Body of pancreas (tissue), 4 donors: ENCODE data around the gene ZNF687. TPM values are rescaled to one million over a fixed set of nuclear protein-coding genes. Genes with fewer than 3 reads are reported as not detected.

ENCODE experiments used
- ATAC-seq: fragments of 150-250 bp; one replicate; pipeline ENCODE4 v1.9.1; 2016
- DNase-seq, 4 donors: peaks; one replicate each; pipeline ENCODE4 v3.0.0-alpha.2; 2019
- H3K27ac ChIP-seq, 4 donors: fragments of 200-600 bp; sonication (generic); 1 replicate in 3 of 4; 2 replicates in 1 of 4; pipeline versions ENCODE4 v1.5.1 to v1.6.1; 2016 to 2019; ENCODE audit warnings: mild to moderate bottlenecking in 1 of 4, mixed read lengths in 1 of 4, moderate library complexity in 1 of 4
- H3K27me3 ChIP-seq, 2 donors: fragments of 200-600 bp; sonication (generic); one replicate each; pipeline ENCODE4 v1.6.0; 2016; ENCODE audit warnings: mild to moderate bottlenecking in 1 of 2
- H3K36me3 ChIP-seq, 2 donors: fragments of 200-600 bp; sonication (generic); replicated peaks in 1 of 2; 2 replicates each; pipeline ENCODE4 v1.5.1; 2016; ENCODE audit warnings: low read depth in 2 of 2; ENCODE audit not compliant: insufficient read depth in 1 of 2
- H3K4me1 ChIP-seq: fragments of 200-600 bp; sonication (generic); one replicate; pipeline ENCODE4 v1.6.0; 2016
- H3K4me3 ChIP-seq, 2 donors: fragments of 200-600 bp; sonication (generic); 1 replicate in 1 of 2; 2 replicates in 1 of 2; pipeline ENCODE4 v1.5.1; 2016 to 2019
- H3K9me3 ChIP-seq, 3 donors: fragments of 200-600 bp; sonication (generic); 1 replicate in 2 of 3; 2 replicates in 1 of 3; pipeline ENCODE4 v1.5.1; 2016
- CTCF ChIP-seq, 7 experiments: fragments of 450-650 bp in 4 of 7; fragments of 200-600 bp in 3 of 7; sonication (generic) in 3 of 7; IDR thresholded peaks; one replicate each; pipeline ENCODE4 v1.5.1; 2016 to 2019; ENCODE audit warnings: antibody characterized with exemption in 7 of 7
- POLR2A ChIP-seq, 3 donors: fragments of 450-650 bp; IDR thresholded peaks; one replicate each; pipeline ENCODE4 v1.6.1; 2016; ENCODE audit warnings: antibody characterized with exemption in 3 of 3, mild to moderate bottlenecking in 2 of 3
- WGBS, 2 donors: methylation state at CpG; one replicate each; pipeline ENCODE4 v1.1.5; 2017; 5-methylcytosine and 5-hydroxymethylcytosine counted together
- intact Hi-C: fragments of 100-400 bp; cut with DNase I; formaldehyde crosslinking; loops from one replicate; pipeline ENCODE4 v1.15.1; 2023
- total RNA-seq, 2 donors: library from RNA; depleted of rRNA; stranded (reverse); fragments of >200 nt; gene quantifications; one replicate each; pipeline ENCODE4 v1.1.0, GENCODE V29; 2016

ZNF687 gene
- total RNA-seq, 2 donors from 2014 or later = 15.0 to 24.4 TPM

DNA sequence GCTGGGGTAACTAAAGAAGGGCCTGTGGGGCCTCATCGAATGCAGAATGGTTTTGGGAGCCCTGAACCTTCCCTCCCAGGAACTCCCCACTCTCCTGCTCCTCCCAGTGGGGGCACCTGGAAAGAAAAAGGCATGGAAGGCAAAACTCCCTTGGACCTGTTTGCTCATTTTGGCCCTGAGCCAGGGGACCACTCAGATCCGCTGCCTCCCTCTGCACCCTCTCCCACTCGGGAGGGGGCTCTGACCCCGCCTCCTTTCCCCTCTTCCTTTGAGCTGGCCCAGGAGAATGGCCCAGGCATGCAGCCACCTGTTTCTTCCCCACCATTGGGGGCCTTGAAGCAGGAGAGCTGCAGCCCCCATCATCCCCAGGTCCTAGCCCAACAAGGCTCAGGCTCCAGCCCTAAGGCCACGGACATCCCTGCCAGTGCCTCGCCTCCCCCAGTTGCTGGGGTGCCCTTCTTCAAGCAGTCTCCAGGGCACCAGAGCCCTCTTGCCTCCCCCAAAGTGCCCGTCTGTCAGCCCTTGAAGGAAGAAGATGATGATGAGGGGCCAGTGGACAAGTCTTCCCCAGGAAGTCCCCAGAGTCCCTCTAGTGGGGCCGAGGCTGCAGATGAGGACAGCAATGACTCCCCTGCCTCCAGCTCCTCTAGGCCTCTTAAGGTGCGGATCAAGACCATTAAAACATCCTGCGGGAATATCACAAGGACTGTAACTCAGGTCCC, 4.7 kb downstream of the ZNF687 start:
- no peak for TF ChIP-seq POLR2A (IDR thresholded peaks at IDR 0.05)
- TF ChIP-seq CTCF (IDR thresholded peaks at IDR 0.05) = no peak
- Histone ChIP-seq H3K4me3 (no peak overlapping the region), H3K27me3 (no peaks in the 10 kb centered on the region), H3K9me3 (no peaks in the 10 kb centered on the region), H3K36me3 (peaks cover 8 to 32% of the 10 kb centered on the region in 2 donors), H3K27ac (no peak overlapping the region), H3K4me1 (peaks cover 22% of the 10 kb centered on the region)
- intact Hi-C loops = no loop called here
- ATAC-seq (no peak), DNase-seq (no peak)
- 84 to 85% methylated on average over 7 to 10 of the region's 10 CpGs for WGBS, 2 donors

DNA sequence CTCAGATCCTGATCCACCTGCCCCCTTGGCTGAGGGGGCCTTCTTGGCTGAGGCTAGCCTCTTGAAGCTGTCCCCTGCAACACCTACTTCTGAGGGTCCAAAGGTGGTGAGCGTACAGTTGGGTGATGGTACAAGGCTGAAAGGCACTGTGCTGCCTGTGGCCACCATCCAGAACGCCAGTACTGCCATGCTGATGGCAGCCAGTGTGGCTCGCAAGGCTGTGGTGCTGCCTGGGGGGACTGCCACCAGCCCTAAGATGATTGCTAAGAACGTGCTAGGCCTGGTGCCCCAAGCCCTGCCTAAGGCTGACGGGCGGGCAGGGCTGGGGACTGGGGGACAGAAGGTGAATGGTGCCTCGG, 5.2 kb downstream of the ZNF687 start:
- Histone ChIP-seq H3K9me3 (no peaks in the 10 kb centered on the region), H3K4me1 (peaks cover 22% of the 10 kb centered on the region), H3K27ac (no peak overlapping the region), H3K27me3 (no peaks in the 10 kb centered on the region), H3K4me3 (no peak overlapping the region), H3K36me3 (peaks cover 8 to 34% of the 10 kb centered on the region in 2 donors)
- ATAC-seq (no peak), DNase-seq (no peak)
- TF ChIP-seq CTCF (IDR thresholded peaks at IDR 0.05) = no peak
- no peak for TF ChIP-seq POLR2A (IDR thresholded peaks at IDR 0.05)
- WGBS, 2 donors = 87 to 88% methylated on average over 7 of the region's 7 CpGs
- intact Hi-C loops = no loop called here

DNA sequence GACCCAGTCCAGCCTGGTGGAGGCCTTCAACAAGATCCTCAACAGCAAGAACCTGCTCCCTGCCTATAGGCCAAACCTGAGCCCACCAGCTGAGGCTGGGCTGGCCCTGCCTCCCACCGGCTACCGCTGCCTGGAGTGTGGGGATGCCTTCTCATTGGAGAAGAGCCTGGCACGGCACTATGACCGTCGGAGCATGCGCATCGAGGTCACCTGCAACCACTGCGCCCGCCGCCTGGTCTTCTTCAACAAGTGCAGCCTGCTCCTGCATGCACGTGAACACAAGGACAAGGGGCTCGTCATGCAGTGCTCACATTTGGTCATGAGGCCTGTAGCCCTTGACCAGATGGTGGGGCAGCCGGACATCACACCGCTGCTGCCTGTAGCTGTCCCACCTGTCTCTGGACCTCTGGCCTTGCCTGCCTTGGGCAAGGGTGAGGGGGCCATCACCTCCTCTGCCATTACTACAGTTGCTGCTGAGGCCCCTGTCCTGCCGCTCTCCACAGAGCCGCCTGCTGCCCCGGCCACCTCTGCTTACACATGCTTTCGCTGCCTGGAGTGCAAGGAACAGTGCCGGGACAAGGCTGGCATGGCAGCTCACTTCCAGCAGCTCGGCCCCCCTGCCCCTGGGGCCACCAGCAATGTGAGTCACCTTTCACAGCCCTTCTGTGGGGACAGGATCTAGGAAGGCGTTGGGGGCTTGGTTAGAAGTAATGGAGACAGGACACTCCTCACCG, 5.8 kb downstream of the ZNF687 start:
- no peak for TF ChIP-seq CTCF (IDR thresholded peaks at IDR 0.05)
- no peak for TF ChIP-seq POLR2A (IDR thresholded peaks at IDR 0.05)
- intact Hi-C loops = no loop called here
- H3K27ac ChIP-seq = no peak overlapping the region
- H3K27me3 ChIP-seq = no peaks in the 10 kb centered on the region
- DNase-seq (no peak), ATAC-seq (no peak)
- H3K36me3 ChIP-seq = peaks cover 8 to 35% of the 10 kb centered on the region in 2 donors
- 86 to 91% methylated on average over 16 to 22 of the region's 22 CpGs for WGBS, 2 donors
- no peak overlapping the region for H3K4me3 ChIP-seq
- H3K9me3 ChIP-seq = no peaks in the 10 kb centered on the region
- peaks cover 22% of the 10 kb centered on the region for H3K4me1 ChIP-seq

GRCh38 chr1:151288502-151288901, 6.4 kb downstream of the ZNF687 start:
- Histone ChIP-seq H3K27ac (no peak overlapping the region), H3K9me3 (no peaks in the 10 kb centered on the region), H3K4me3 (no peak overlapping the region), H3K4me1 (peaks cover 16% of the 10 kb centered on the region), H3K27me3 (no peaks in the 10 kb centered on the region), H3K36me3 (peaks cover 8 to 39% of the 10 kb centered on the region in 2 donors)
- TF ChIP-seq POLR2A (IDR thresholded peaks at IDR 0.05) = no peak
- TF ChIP-seq CTCF (IDR thresholded peaks at IDR 0.05) = no peak
- no peak for ATAC-seq
- no peak for DNase-seq
- 79 to 81% methylated on average over 14 of the region's 14 CpGs for WGBS, 2 donors
- intact Hi-C loops = no loop called here
